GM12892 (cell line): ENCODE data around the gene SLC48A1.

Experiments
- POLR2A ChIP-seq: IDR thresholded peaks from 2 replicates; pipeline ENCODE4 v1.6.1; 2011; ENCODE audit warnings: low read depth, low read length, control low read depth
- POLR2AphosphoS5 ChIP-seq: IDR thresholded peaks from 2 replicates; pipeline ENCODE4 v1.6.1; 2011; ENCODE audit warnings: low read depth, low read length, control low read depth
- TAF1 ChIP-seq: IDR thresholded peaks from 2 replicates; pipeline ENCODE4 v1.6.1; 2011; ENCODE audit warnings: low read depth, mild to moderate bottlenecking, control low read depth, low read length, borderline replicate concordance

- no peak for TF ChIP-seq TAF1
- no peak for TF ChIP-seq POLR2AphosphoS5
- no peak for TF ChIP-seq POLR2A
Observed at GRCh38 chr12:47741340-47741703, 31.7 kb upstream of the SLC48A1 start.
